GM10266 (cell line): ENCODE measurements around the gene COL13A1.

Experiments
- DNase-seq: peaks from one replicate; pipeline ENCODE4 v3.0.0; 2012; ENCODE audit errors: extremely low spot score
- CTCF ChIP-seq: IDR thresholded peaks from 2 replicates; pipeline ENCODE4 v1.5.1; 2012; ENCODE audit warnings: mild to moderate bottlenecking, low read depth; ENCODE audit not compliant: control insufficient read depth, insufficient read depth; ENCODE audit errors: missing control alignments

The COL13A1 gene

DNA sequence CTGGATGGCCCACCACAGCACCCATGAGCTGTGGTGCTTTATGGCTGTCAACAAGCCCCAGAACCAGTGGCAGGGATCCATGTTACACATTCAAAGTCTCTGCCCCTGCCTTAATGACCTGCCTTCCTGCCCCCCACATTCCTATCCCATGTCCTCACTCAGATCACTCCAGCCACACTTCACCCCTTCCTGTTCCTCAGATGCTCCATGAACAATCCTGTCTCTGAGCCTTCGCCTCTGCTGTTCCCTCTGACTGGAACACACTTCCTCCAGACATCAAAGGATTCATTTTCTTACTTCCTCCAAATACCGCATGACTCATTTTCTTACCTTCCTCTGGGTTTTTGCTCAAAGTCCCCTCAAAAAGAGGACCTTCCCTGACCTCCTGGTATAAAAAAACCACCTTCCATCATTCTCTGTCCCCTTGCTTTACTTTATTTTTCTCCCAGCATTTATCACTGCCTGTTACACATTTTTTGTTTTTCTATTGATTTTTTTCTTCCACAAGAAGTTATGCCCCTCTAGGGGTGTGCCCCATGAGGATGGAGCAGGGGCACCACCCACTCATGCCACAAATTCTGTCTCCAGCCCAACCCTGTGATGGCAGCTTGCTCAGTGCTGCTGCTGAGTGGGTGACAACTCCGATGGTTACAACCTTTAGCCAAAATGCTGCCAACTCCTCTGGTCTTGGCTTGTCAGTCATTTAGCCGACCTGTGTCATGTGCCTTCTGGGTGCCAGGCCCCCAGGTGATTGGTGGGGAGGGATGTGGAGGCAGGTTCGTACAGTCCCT, 18.2 kb downstream of the COL13A1 start:
- DNase-seq: no peak
- TF ChIP-seq CTCF: no peak

GRCh38 chr10:69820817-69821216, 19.1 kb downstream of the COL13A1 start:
- no peak for DNase-seq
- TF ChIP-seq CTCF: no peak

DNA sequence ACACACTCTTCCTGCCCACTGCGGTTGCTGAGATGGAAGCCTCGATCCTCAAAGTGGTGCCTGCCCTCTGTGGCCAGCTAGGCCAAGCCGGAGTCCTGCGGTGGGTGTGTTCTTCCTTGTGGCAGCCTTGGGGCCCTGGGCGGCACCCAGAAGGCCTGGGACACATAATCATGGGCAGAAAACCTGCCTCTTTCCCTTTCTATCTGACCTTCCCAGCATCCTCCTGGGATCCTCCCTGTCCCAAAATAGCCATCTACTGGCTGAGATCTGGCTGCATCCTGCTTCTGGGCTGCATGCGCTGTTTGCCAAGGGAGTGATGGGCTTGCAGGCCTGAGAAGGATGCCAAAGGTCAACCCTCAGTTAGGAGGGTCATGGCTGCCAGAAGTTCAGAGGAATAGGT, 23.9 kb downstream of the COL13A1 start:
- TF ChIP-seq CTCF: no peak
- no peak for DNase-seq

DNA sequence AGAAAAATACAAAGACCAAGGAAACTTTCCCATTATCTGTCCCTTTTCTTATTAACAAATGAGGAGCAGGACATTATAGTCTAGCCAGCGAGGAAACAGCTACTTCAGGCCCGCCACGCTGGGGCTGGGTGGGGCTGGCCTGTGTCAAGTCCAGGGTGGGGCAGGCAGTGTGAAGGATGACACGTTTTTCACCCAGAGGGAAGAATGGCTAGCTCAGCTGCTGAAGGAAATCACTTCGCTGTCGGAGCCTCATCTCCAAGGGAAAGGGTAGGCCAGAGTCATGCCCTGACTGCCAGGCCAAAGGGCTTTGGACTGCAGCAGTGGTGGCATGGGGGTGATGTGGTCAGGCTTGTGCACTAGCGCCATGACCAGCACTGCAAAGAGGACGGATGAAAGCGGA, 24.4 kb downstream of the COL13A1 start:
- DNase-seq: no peak
- no peak for TF ChIP-seq CTCF

DNA sequence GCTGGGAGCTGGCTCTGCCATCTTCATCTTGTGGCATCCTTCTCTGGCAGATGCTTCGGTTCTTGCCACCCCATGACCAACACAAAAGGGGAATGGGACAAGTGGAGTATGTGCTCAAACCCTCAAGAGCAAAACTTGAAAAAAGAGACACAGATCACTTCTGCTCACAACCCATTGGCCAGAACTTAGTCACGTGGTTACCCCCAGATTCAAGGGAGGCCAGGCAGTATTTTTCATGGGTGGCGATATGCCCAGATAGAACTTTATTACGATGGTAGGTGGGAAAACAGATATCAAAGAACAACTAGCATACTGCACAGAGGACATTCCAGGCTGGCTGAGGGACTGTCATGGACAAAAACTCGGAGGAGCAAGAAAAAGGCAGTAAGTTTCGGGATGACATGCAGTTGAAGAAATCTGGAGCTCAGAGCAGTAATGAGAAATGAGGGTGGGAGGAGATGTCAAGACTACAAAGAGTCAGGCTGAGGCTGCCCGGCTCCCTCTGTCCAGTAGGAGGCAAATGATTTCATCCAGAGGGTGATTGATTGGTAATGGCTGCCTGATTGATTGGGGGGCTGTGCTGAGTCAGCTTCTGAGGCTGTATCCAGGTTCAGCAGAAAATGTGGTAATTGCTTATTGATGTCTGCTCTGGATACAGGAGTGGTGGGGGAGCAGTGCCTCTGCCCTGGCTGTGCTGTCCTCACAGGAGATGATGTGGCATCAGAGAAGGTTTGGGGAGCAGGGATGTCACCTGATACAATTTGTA, 25.3 kb downstream of the COL13A1 start:
- DNase-seq: no peak
- no peak for TF ChIP-seq CTCF

DNA sequence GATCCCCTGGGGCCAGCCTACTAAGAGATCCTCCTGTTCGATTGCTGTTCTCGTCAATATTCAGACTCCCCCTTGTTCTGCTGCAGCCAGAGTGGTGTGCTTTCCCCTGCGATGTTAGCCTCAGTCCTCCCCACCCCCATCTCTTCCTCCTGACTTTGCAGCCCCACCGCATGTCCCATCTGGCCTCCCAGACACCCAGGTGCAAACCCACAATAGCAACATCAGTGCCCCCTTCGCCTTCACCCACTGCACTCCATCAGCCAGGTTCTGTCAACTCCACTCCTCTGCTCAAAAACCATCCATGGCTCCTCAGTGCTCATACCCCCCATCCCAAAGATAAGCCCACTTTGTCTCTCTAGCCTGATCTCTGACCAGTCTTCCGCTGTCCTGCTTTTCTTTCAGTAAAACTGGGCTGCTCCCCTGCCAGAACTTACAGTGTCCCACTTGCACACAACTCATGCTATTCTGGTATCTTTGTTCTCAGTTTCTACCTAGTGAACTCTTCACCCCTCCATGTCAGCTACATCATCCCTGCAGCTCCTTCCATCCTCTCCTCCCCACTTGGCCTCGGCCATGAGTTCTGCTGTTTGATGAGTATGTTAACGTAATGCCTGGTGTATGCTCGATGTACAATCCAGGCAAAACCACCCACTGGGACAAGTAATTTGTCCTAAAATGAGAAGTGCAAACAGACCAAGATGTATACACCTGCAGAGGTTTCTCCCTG, 26.6 kb downstream of the COL13A1 start:
- no peak for TF ChIP-seq CTCF
- DNase-seq: no peak
